ENCODE measurements around the gene KBTBD13. TPM values are rescaled to one million over a fixed set of nuclear protein-coding genes. Genes with fewer than 3 reads are reported as not detected.

Gene KBTBD13
- total RNA-seq, 1 donor = not detected

GRCh38 chr15:65083262-65083701, 6.7 kb downstream of the KBTBD13 start:
- DNase-seq (ENCODE audit: low read depth) = peak; percentile 39
- TF ChIP-seq, protein P1, sequence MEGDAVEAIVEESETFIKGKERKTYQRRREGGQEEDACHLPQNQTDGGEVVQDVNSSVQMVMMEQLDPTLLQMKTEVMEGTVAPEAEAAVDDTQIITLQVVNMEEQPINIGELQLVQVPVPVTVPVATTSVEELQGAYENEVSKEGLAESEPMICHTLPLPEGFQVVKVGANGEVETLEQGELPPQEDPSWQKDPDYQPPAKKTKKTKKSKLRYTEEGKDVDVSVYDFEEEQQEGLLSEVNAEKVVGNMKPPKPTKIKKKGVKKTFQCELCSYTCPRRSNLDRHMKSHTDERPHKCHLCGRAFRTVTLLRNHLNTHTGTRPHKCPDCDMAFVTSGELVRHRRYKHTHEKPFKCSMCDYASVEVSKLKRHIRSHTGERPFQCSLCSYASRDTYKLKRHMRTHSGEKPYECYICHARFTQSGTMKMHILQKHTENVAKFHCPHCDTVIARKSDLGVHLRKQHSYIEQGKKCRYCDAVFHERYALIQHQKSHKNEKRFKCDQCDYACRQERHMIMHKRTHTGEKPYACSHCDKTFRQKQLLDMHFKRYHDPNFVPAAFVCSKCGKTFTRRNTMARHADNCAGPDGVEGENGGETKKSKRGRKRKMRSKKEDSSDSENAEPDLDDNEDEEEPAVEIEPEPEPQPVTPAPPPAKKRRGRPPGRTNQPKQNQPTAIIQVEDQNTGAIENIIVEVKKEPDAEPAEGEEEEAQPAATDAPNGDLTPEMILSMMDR (IDR thresholded peaks at IDR 0.05; ENCODE audit: insufficient read depth, low read length) = peak; percentile 36

DNA sequence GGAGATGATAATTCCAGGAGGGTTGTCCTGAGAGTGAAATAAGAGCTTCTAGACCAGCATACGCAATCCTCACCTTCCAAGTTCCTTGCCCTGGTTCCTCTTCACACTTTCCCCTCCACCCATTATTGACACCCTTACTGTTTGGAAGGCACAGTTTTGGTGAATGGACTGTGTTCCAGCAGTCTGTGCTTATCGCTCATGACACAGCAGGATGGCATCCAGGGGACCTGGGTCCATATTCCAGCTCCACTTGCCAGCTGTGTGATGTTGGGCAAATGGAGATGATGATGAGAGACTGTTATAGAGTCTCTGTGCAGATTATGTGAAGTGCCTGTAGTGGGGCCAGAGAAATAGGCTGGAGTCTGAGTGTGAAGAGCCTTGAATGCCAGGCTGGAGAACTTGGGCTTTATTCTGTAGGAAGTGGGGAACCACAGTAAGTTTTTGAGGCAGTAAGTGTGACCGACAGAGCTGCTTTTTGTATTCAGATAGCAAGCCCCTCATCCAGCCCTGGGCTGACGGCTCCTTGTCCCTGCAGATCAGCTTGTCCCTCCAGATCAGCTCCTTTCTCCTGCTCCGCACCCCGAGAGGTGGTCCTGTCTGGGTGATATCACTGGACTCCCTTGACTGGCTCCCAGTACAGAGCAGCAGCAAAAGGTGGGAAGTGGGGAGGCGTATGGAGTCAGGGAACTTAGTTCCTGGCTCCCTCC, 8.1 kb downstream of the KBTBD13 start:
- TF ChIP-seq, protein P1 (IDR thresholded peaks at IDR 0.05; ENCODE audit: insufficient read depth, low read length) = no peak
- no peak overlapping the region for H3K4me3 ChIP-seq (ENCODE audit: low read depth, low read length)
- no peak for DNase-seq (ENCODE audit: low read depth)

More at GRCh38 chr15:65083262-65083701, 6.7 kb downstream of the KBTBD13 start:
- H3K4me3 ChIP-seq (ENCODE audit: low read depth, low read length) = no peak overlapping the region

- no peak for DNase-seq (ENCODE audit: low read depth)
- TF ChIP-seq, protein P1 (IDR thresholded peaks at IDR 0.05; ENCODE audit: insufficient read depth, low read length) = no peak
These were observed 8.7 kb downstream of the KBTBD13 start for GRCh38 chr15:65085207-65085753.

DNA sequence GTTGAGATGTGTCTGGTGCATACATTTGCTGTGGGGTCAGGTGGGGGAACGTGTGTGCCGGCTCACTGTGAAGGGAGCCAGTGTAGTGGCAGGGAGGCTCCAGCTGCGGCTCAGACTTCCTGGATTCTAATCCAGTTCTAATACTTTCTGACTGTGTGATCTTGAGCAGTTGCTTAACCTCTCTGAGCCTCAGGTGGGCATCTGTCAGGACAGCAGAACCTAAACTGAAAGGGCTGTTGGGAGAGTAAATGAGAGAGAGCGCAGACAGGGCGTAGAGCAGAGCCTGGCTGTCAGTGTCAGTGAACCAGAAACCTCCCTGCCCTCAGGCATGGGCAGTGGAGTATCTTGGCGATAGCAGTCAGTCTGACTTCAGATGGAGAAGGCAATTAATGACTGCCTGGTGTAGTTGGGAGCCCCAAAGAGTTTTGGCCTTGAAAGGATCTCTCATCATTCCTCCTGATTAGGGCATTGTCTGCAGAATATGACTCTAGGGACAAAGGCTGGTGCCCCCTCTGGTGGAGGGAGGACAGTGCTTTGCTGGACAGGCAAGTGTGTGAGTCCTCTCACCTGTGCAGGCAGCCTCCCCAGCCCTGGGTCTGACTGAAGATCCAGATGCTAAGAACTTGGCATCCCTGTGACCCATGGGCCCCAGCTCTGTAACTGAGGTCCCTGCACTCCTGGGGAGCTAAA, 9.6 kb downstream of the KBTBD13 start:
- no peak for DNase-seq (ENCODE audit: low read depth)
- TF ChIP-seq, protein P1 (IDR thresholded peaks at IDR 0.05; ENCODE audit: insufficient read depth, low read length) = peak; percentile 54
- no peak overlapping the region for H3K4me3 ChIP-seq (ENCODE audit: low read depth, low read length)

More at GRCh38 chr15:65085207-65085753, 8.7 kb downstream of the KBTBD13 start:
- no peak overlapping the region for H3K4me3 ChIP-seq (ENCODE audit: low read depth, low read length)

DNA sequence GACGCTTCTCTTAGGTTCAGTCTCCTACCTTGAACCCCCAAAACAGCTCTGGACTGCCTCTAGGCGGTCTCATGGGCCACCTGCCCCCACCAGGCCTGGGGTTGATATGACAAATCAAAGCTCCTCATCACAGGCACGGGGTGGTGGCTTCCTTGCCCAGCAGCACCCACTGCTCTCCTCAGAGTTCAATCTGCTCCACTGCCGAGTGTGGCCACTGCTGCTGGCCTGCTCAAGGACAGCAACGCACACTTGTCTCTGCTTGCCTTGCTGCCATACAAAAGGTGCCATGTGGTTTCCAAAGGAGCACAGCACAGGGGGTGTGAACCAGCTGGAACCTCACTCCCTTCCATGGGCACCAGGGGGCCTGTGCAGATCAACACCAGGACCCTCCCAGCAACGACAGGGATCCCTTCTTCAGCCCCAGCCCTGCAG, 10.2 kb downstream of the KBTBD13 start:
- no peak overlapping the region for H3K4me3 ChIP-seq (ENCODE audit: low read depth, low read length)
- TF ChIP-seq, protein P1 (IDR thresholded peaks at IDR 0.05; ENCODE audit: insufficient read depth, low read length) = peak; percentile 21
- no peak for DNase-seq (ENCODE audit: low read depth)

DNA sequence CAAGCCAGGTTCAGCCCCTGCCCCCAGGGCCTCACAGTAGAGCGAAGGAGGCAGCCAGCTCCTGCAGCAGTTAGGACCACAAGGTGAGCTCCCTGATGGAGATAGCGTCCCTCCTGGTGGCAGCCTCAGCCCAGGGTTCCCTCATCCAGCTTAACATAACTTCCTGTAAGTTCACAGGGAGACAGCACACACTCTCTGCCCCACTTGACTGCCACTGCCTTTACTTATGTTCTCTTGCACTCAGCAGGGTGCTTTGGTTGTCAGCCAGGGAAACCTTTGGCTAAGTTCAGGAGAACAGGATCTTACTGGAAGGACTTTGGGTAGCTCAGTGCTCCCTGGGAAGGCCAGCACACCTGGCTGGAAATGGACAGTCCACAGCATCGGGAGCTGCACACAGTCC, 10.9 kb downstream of the KBTBD13 start:
- H3K4me3 ChIP-seq (ENCODE audit: low read depth, low read length) = no peak overlapping the region
- DNase-seq (ENCODE audit: low read depth) = no peak
- TF ChIP-seq, protein P1 (IDR thresholded peaks at IDR 0.05; ENCODE audit: insufficient read depth, low read length) = no peak

Measured in fibroblast of the aortic adventitia (primary cell).